Measurements from ENCODE around the gene AKR1C2.

DNA sequence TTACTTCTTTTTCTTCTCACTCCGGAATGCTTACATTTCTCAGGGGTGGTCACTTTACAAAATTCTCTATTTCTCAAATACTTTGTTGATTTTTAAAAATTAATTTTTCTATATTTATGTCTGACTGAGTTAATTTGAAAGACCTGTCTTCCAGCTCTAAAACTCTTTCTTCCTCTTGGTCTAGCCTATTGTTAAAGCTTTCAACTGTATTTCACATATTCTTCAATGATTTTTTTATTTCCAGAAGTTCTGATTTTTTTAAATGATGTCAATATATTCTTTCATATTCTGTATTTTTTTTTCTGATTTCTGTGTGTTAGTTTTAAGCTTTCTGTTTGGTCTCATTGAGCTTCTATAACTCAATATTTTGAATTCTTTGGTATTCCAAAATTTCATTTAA, 27.3 kb upstream of the AKR1C2 start:
- TF ChIP-seq POLR2AphosphoS5 (IDR thresholded peaks at IDR 0.05; ENCODE audit: low read depth, low read length) (no peak), SP1 (IDR thresholded peaks at IDR 0.05; ENCODE audit: low read depth) (no peak), POLR2A (IDR thresholded peaks at IDR 0.05; ENCODE audit: borderline replicate concordance, extremely low read depth, insufficient read depth, insufficient read length) (no peak), ZNF274 (IDR thresholded peaks at IDR 0.05; ENCODE audit: low read depth, low read length) (no peak), ELF1 (IDR thresholded peaks at IDR 0.05; ENCODE audit: borderline replicate concordance, low read depth) (no peak), EZH2 (IDR thresholded peaks at IDR 0.05) (no peak), CEBPB (IDR thresholded peaks at IDR 0.05; ENCODE audit: low read depth) (no peak)
- TF ChIP-seq, protein P1, sequence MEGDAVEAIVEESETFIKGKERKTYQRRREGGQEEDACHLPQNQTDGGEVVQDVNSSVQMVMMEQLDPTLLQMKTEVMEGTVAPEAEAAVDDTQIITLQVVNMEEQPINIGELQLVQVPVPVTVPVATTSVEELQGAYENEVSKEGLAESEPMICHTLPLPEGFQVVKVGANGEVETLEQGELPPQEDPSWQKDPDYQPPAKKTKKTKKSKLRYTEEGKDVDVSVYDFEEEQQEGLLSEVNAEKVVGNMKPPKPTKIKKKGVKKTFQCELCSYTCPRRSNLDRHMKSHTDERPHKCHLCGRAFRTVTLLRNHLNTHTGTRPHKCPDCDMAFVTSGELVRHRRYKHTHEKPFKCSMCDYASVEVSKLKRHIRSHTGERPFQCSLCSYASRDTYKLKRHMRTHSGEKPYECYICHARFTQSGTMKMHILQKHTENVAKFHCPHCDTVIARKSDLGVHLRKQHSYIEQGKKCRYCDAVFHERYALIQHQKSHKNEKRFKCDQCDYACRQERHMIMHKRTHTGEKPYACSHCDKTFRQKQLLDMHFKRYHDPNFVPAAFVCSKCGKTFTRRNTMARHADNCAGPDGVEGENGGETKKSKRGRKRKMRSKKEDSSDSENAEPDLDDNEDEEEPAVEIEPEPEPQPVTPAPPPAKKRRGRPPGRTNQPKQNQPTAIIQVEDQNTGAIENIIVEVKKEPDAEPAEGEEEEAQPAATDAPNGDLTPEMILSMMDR (IDR thresholded peaks at IDR 0.05 in 2 of 3, conservative IDR thresholded peaks at IDR 0.05 in 1 of 3; ENCODE audit: borderline replicate concordance in 1 of 3, insufficient read depth in 1 of 3, low read depth in 2 of 3, low read length in 2 of 3) = no peak
- TF ChIP-seq, protein P2, sequence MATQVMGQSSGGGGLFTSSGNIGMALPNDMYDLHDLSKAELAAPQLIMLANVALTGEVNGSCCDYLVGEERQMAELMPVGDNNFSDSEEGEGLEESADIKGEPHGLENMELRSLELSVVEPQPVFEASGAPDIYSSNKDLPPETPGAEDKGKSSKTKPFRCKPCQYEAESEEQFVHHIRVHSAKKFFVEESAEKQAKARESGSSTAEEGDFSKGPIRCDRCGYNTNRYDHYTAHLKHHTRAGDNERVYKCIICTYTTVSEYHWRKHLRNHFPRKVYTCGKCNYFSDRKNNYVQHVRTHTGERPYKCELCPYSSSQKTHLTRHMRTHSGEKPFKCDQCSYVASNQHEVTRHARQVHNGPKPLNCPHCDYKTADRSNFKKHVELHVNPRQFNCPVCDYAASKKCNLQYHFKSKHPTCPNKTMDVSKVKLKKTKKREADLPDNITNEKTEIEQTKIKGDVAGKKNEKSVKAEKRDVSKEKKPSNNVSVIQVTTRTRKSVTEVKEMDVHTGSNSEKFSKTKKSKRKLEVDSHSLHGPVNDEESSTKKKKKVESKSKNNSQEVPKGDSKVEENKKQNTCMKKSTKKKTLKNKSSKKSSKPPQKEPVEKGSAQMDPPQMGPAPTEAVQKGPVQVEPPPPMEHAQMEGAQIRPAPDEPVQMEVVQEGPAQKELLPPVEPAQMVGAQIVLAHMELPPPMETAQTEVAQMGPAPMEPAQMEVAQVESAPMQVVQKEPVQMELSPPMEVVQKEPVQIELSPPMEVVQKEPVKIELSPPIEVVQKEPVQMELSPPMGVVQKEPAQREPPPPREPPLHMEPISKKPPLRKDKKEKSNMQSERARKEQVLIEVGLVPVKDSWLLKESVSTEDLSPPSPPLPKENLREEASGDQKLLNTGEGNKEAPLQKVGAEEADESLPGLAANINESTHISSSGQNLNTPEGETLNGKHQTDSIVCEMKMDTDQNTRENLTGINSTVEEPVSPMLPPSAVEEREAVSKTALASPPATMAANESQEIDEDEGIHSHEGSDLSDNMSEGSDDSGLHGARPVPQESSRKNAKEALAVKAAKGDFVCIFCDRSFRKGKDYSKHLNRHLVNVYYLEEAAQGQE (IDR thresholded peaks at IDR 0.05; ENCODE audit: low read depth) = no peak
- TF ChIP-seq, protein P3, sequence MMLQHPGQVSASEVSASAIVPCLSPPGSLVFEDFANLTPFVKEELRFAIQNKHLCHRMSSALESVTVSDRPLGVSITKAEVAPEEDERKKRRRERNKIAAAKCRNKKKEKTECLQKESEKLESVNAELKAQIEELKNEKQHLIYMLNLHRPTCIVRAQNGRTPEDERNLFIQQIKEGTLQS (IDR thresholded peaks at IDR 0.05) = no peak

Data from HCT116 (cell line).